HEK293T (cell line): Measurements from ENCODE around the gene PPEF2.

Experiments
- BHLHE40 ChIP-seq: fragments of 450-650 bp; IDR thresholded peaks from 2 replicates; pipeline ENCODE4 v1.6.1; 2016; ENCODE audit warnings: mild to moderate bottlenecking, moderate library complexity, borderline replicate concordance
- CTBP1 ChIP-seq: fragments of 450-650 bp; IDR thresholded peaks from 2 replicates; pipeline ENCODE4 v1.6.1; 2016; ENCODE audit warnings: borderline replicate concordance
- FOXA1 ChIP-seq: fragments of 450-650 bp; IDR thresholded peaks from 2 replicates; pipeline ENCODE4 v1.6.1; 2016; ENCODE audit warnings: mild to moderate bottlenecking
- FOXK2 ChIP-seq: fragments of 450-650 bp; IDR thresholded peaks from 2 replicates; pipeline ENCODE4 v1.6.1; 2016; ENCODE audit warnings: mild to moderate bottlenecking
- FOXM1 ChIP-seq: fragments of 450-650 bp; IDR thresholded peaks from 2 replicates; pipeline ENCODE4 v1.6.1; 2017; ENCODE audit warnings: mild to moderate bottlenecking, borderline replicate concordance
- HDGF ChIP-seq: fragments of 450-650 bp; IDR thresholded peaks from 2 replicates; pipeline ENCODE4 v1.6.1; 2017; ENCODE audit warnings: antibody characterized with exemption, borderline replicate concordance
- LEF1 ChIP-seq: fragments of 450-650 bp; IDR thresholded peaks from 2 replicates; pipeline ENCODE4 v1.6.1; 2017; ENCODE audit warnings: mild to moderate bottlenecking, borderline replicate concordance
- PKNOX1 ChIP-seq: fragments of 450-650 bp; IDR thresholded peaks from 2 replicates; pipeline ENCODE4 v1.6.1; 2016
- SP1 ChIP-seq: fragments of 450-650 bp; IDR thresholded peaks from 2 replicates; pipeline ENCODE4 v1.6.1; 2017
- TARDBP ChIP-seq: fragments of 450-650 bp; IDR thresholded peaks from 2 replicates; pipeline ENCODE4 v1.6.1; 2016
- ZNF384 ChIP-seq: fragments of 450-650 bp; IDR thresholded peaks from 2 replicates; pipeline ENCODE4 v1.6.1; 2016

- TF ChIP-seq CTBP1 (no peak), FOXK2 (no peak), FOXM1 (no peak), ZNF384 (no peak), TARDBP (no peak), HDGF (no peak), FOXA1 (no peak), PKNOX1 (no peak), BHLHE40 (no peak), LEF1 (no peak), SP1 (no peak)
Observed at GRCh38 chr4:75920327-75920726, 18.1 kb upstream of the PPEF2 start.
